ENCODE data around the gene GNB4.

- TF ChIP-seq CTCF (IDR thresholded peaks at IDR 0.05) (no peak), POLR2A (IDR thresholded peaks at IDR 0.05) (no peak)
Measured at GRCh38 chr3:179488213-179488612, 36.9 kb upstream of the GNB4 start.
